Calu3 (cell line): ENCODE results near the gene GRIK4. TPM values are rescaled to one million over a fixed set of nuclear protein-coding genes. Genes with fewer than 3 reads are reported as not detected.

Experiments used
- BruUV-seq: library from RNA; stranded (reverse); fragments of 400-500 nt; replicated peaks from 2 replicates; lab custom pipeline; 2021; lab: Mats Ljungman, UMichigan
- CTCF ChIA-PET: fragments of 300-600 bp; sonication (Branson Sonifier 250); formaldehyde crosslinking; loops from one replicate; lab custom pipeline; 2022; ENCODE audit warnings: antibody characterized with exemption; lab: Charles Lee
- DNase-seq: peaks from one replicate; pipeline ENCODE4 v3.0.0; 2022
- H3K27ac Mint-ChIP-seq: one replicate; pipeline ENCODE4 v1.8.0; 2022; ENCODE audit warnings: mixed read lengths; ENCODE audit not compliant: unreplicated experiment
- H3K27me3 Mint-ChIP-seq: one replicate; pipeline ENCODE4 v1.8.0; 2022; ENCODE audit warnings: mixed read lengths; ENCODE audit not compliant: unreplicated experiment
- H3K36me3 Mint-ChIP-seq: one replicate; pipeline ENCODE4 v1.8.0; 2022; ENCODE audit warnings: mild to moderate bottlenecking, moderate library complexity, mixed read lengths; ENCODE audit not compliant: insufficient read depth, unreplicated experiment
- H3K4me1 Mint-ChIP-seq: one replicate; pipeline ENCODE4 v1.8.0; 2022; ENCODE audit warnings: mild to moderate bottlenecking, low read depth, mixed read lengths; ENCODE audit not compliant: unreplicated experiment
- H3K4me3 Mint-ChIP-seq: one replicate; pipeline ENCODE4 v1.8.0; 2022; ENCODE audit warnings: mild to moderate bottlenecking, low read depth, moderate library complexity, mixed read lengths; ENCODE audit not compliant: unreplicated experiment
- H3K9me3 Mint-ChIP-seq: one replicate; pipeline ENCODE4 v1.8.0; 2022; ENCODE audit warnings: low read depth, mixed read lengths; ENCODE audit not compliant: unreplicated experiment
- CTCF ChIP-seq: fragments of 200-600 bp; IDR thresholded peaks from one replicate; pipeline ENCODE4 v1.8.0; 2022; ENCODE audit warnings: antibody characterized with exemption; ENCODE audit not compliant: unreplicated experiment
- intact Hi-C: fragments of 100-400 bp; cut with micrococcal nuclease; formaldehyde crosslinking; loops from one replicate; pipeline ENCODE4 v1.10.0; 2022; ENCODE audit not compliant: unreplicated experiment
- total RNA-seq: library from RNA; stranded (reverse); gene quantifications from 2 replicates; pipeline ENCODE4 v1.2.3, GENCODE V29; 2022

The GRIK4 gene
- total RNA-seq, 1 experiment from 2014 or later: not detected

- TF ChIP-seq CTCF: no peak
- Mint-ChIP-seq H3K4me1 (no peaks in the 10 kb centered on the region), H3K4me3 (no peak overlapping the region), H3K27ac (no peak overlapping the region), H3K36me3 (no peaks in the 10 kb centered on the region), H3K9me3 (no peaks in the 10 kb centered on the region), H3K27me3 (peaks cover 48% of the 10 kb centered on the region)
- no peak for DNase-seq
- BruUV-seq: no TSS peak
- CTCF ChIA-PET: no interaction called here
- intact Hi-C loops: no loop called here
These were observed 223.5 kb downstream of the GRIK4 start for GRCh38 chr11:120735035-120735434.

GRCh38 chr11:120738516-120739046 is 227.0 kb downstream of the GRIK4 start:
- Mint-ChIP-seq H3K9me3 (no peaks in the 10 kb centered on the region), H3K27me3 (peaks cover 37% of the 10 kb centered on the region), H3K36me3 (no peaks in the 10 kb centered on the region), H3K27ac (no peak overlapping the region), H3K4me3 (no peak overlapping the region), H3K4me1 (no peaks in the 10 kb centered on the region)
- CTCF ChIA-PET: interaction anchor here (0.6 kb wide), 1 partner anchor 377 kb away, joined by 6 read pairs; no protein-coding TSS in a partner anchor
- DNase-seq: no peak
- no peak for TF ChIP-seq CTCF
- no TSS peak for BruUV-seq
- intact Hi-C loops: no loop called here

- peaks cover 35% of the 10 kb centered on the region for H3K27me3 Mint-ChIP-seq
- CTCF ChIA-PET: no interaction called here
- H3K36me3 Mint-ChIP-seq: no peaks in the 10 kb centered on the region
These were observed 228.2 kb downstream of the GRIK4 start for GRCh38 chr11:120739780-120740179.

GRCh38 chr11:120740380-120740779 is 228.8 kb downstream of the GRIK4 start:
- intact Hi-C loops: no loop called here
- no peaks in the 10 kb centered on the region for H3K9me3 Mint-ChIP-seq
- H3K4me1 Mint-ChIP-seq: no peaks in the 10 kb centered on the region
- DNase-seq: no peak
- H3K27ac Mint-ChIP-seq: no peak overlapping the region
- H3K27me3 Mint-ChIP-seq: peaks cover 35% of the 10 kb centered on the region
- no peaks in the 10 kb centered on the region for H3K36me3 Mint-ChIP-seq
- no peak overlapping the region for H3K4me3 Mint-ChIP-seq
- no TSS peak for BruUV-seq
- no peak for TF ChIP-seq CTCF
- CTCF ChIA-PET: interaction anchor here (0.6 kb wide), 1 partner anchor 69 kb away, joined by 5 read pairs; no protein-coding TSS in a partner anchor

More at GRCh38 chr11:120739780-120740179, 228.2 kb downstream of the GRIK4 start:
- intact Hi-C loops: no loop called here
- Mint-ChIP-seq H3K4me1 (no peaks in the 10 kb centered on the region), H3K4me3 (no peak overlapping the region), H3K9me3 (no peaks in the 10 kb centered on the region), H3K27ac (no peak overlapping the region)
- TF ChIP-seq CTCF: no peak
- no TSS peak for BruUV-seq
- DNase-seq: no peak
